ELR (cell line): ENCODE data around the gene IFNAR1.
"Not testable (repeated sequence)": the region's sequence is repeated elsewhere in the genome, so short reads cannot be mapped to it uniquely, and the experiment has no call there.

Experiments used
- DNase-seq: peaks from one replicate; pipeline ENCODE4 v3.0.0-alpha.2; 2015; ENCODE audit warnings: low read depth

Gene IFNAR1

DNA sequence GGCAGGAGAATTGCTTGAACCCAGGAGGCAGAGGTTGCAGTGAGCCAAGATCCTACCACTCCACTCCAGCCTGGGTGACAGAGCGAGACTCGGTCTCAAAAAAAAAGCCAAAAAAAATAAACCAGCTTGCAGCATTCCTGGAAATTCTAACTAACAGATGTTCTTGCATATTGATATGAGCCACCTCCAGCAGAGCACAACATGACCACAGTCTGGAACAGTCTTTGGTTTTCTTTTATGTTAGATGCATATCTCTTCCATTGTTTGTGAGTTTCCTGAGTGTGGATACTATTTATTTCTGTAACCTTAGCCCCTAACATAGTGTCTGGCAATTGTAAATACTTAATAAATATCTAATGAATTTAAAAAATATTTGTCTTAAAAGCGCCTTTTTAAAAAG, 23.9 kb downstream of the IFNAR1 start:
- no peak for DNase-seq

DNA sequence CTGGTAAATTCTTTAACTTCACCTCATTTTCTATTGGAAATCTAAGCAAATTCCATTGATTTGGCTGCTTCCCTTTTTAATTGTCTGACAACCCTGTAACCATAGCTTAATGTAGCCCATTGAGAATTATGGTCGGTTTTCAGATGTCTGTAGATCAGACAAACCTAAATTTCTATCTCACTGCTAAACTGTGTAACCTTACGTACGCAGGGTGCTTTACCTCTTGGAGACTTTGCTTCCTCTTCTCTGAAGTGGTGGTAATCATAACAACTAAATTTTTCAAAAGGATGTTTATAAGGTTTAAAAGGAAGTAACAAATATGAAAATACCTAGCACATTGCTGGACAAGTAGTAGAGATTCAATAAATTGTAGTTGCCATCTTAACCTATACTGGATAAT, 25.9 kb downstream of the IFNAR1 start:
- no peak for DNase-seq

DNA sequence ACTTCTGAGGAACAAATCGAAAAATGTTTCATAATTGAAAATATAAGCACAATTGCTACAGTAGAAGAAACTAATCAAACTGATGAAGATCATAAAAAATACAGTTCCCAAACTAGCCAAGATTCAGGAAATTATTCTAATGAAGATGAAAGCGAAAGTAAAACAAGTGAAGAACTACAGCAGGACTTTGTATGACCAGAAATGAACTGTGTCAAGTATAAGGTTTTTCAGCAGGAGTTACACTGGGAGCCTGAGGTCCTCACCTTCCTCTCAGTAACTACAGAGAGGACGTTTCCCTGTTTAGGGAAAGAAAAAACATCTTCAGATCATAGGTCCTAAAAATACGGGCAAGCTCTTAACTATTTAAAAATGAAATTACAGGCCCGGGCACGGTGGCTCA, 30.6 kb downstream of the IFNAR1 start:
- no peak for DNase-seq

DNA sequence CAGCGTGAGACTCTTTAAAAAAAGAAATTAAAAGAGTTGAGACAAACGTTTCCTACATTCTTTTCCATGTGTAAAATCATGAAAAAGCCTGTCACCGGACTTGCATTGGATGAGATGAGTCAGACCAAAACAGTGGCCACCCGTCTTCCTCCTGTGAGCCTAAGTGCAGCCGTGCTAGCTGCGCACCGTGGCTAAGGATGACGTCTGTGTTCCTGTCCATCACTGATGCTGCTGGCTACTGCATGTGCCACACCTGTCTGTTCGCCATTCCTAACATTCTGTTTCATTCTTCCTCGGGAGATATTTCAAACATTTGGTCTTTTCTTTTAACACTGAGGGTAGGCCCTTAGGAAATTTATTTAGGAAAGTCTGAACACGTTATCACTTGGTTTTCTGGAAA, 31.2 kb downstream of the IFNAR1 start:
- DNase-seq, result no peak

DNA sequence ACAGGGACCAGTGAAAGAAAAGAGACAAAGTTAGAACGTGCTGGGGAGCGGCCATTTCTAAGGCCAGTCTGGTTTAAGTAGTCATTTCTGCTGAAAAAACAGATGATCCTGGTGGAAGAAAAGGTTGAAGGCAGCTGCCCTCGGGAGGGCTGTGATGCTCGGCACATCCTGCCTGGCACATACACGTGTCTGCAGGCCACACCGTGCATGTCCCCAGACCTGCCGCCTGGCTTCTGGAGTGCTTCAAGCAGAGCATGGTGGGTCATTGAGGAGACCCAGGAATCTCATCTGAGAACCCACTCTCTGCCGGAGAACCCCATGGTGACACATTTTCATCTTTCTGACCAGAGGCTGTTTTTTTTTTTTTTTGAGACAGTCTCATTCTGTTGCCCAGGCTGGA, 32.4 kb downstream of the IFNAR1 start:
- DNase-seq, result no peak

DNA sequence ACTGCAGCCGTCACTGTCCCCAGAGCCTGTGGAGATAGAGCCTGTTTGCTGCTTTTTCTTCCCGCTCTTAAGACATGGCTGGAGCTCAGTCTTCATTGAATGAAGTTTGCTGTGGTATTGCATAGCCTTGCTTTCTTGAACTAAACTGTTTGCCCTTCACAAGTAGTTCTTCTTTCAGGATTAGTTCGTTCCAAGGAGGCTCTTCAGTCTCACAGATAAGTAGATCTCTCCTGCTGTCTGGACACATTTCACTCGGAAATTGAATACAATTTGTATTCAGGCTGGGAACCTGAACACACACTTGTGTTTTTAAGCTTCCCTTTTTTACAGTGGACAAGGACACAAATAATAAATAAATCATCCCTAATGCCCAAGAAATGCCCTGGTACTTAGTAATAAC, 34.7 kb downstream of the IFNAR1 start:
- no peak for DNase-seq

DNA sequence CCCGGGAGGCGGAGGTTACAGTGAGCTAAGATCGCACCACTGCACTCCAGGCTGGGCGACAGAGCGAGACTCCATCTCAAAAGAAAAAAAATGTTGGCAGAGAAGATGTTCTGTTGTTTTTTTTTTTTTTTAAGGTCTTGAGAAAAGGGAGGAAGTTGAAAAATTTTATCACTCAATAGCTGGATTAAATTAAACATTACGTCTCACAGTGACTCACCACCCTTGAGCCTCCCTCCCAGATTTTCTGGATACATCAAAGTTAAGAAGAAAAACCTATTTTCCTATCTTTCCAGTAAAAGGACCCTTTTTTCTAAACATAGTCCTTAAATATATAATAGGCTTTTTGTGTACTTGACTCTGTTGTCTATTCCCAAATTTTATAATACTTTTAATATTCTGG, 35.5 kb downstream of the IFNAR1 start:
- DNase-seq, result peak; percentile 37

DNA sequence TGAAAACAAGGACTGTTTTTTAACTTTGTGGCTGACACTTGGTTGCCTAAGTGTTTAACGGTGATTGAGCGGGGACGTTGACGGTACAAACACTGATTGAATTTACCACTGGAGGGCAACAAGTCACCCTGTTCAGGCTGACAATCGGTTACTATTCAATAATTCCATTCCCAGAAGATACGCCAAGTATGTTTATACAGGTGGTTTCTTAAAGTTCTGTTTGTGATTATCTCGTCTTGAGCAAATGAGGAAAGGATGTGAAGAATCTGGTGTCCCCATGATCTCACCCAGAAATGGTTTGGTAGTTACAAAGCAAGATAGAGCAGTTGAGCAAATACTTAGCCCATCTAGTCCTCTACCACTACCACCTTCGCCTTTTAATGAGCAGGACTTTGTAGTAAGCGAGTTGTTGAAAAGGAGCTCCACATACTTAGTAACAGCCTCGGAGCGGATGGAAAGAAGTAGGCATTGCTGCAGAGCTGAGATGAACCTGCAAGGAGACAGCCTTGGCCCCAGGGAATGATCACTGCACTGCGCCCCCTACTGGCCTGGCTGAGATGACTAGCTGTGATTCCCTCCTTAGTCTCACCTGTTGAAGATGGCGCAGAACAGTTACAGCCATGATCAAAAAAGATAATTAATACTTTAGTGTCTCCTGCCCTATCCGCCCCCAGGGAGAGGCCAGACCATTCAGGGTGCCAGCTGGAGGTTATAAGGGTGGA, 36.3 kb downstream of the IFNAR1 start:
- DNase-seq, result peak; percentile 72

DNA sequence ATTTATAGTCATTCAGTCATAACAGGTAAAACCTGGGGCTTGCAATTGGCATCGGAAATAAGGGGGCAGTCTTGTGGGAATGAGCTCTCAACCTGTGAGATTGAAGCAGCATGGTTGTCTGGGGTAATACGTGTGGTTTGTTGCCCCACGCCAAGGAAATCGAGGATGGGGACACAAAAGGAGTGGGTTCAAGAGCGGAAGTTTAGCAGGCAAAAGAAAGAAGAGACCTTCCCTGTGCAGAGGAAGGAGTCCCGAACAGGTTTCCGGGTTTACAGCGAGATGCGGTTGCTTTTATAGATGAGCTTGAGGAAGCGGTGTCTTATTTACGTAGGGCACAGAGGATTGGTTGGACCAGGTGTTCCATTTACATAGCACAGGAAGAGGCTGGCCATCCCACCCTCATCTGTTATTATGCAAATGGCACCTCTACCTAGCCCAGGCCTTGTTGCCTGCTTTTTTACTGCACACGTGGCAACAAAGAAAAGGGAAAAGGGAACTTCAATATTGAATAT, 37.3 kb downstream of the IFNAR1 start:
- DNase-seq, result no peak

DNA sequence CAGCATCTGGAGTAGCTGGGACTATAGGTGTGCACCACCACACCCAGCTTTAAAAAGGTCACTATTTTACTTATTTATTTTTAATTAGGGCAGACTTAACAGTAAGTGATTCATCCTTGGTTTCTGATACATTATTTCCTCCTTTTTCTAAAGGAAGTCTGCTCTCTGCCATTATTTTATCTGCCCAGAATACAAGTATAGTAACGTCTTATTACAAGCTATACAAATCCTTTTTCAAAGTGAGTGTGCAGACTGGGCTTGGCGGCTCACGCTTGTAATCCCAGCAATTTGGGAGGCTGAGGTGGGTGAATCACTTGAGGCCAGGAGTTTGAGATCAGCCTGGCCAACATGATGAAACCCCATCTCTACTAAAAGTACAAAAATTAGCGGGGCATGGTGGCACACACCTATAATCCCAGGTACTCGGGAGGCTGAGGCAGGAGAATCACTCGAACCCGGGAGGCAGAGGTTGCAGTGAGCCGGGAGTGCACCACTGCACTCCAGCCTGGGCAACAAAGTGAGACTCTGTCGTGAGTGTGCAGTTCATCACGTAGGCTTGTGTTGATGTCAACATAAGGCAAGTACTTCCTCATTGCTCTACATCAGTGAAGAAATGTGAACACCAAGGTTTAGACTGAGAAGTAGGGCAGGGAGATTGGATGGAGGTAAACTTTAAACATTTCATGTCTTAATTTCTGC, 39.3 kb downstream of the IFNAR1 start:
- not testable (repeated sequence) for DNase-seq

DNA sequence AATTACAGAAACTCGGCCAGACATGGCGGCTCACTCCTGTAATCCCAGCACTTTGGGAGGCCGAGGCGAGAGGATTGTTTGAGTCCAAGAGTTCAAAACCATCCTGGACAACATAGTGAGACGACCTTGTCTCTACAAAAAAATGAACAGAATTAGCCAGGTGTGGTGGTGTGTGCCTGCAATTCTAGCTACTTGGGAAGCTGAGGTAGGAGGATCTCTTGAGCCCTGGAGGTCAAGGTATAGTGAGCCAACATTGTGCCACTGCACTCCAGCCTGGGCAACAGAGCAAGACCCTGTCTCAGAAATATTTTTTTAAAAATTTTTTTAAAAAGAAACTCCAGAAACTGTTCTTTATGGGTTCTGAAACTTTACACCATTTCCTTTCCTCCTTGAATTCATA, 40.1 kb downstream of the IFNAR1 start:
- DNase-seq, result no peak

DNA sequence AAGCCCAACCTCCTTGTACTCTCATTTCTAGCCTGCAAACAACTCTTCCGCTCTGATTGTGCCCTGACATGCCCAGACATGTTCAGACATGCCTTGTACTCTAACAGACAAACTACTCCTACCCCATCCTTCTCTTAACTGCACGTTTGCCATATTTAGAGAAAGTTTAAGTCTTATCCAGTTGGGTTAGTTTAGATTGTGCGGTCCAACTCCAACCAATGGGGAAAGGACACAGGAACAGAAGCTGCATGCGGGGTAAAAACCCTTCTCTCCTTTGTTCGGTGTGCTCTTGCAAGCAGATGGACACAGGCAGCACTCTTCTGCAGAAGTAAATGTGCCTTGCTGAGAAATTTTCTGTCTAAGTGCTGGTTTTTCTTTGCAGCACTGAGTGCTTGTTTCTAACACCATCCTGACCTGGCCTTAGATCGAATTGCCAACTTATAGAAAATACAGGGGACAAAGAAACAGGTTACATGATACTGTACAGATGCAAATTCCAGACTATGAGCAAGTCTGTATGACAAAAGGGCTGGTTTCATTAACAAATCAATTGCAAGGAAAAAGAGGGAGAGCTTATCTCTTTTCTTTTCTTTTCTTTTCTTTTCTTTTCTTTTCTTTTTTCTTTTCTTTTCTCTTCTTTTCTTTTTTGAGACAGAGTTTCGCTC, 42.7 kb downstream of the IFNAR1 start:
- DNase-seq, result no peak

DNA sequence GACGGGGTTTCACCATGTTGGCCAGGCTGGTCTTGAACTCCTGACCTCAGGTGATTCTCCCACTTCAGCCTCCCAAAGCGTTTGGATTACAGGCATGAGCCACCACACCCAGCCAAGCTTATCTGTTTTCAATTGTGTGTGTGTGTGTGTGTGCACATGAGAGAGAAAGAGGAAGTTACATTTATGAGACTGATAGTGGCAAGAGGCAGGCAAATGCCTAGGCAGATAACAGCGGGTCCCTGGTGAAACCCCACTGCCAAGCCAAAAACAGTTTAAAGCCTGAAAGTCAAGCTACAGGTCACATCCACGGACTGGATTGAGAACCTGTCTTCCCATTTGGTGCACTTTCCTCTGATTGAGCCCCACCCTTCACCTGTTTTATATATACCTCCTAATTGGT, 43.4 kb downstream of the IFNAR1 start:
- DNase-seq, result no peak

DNA sequence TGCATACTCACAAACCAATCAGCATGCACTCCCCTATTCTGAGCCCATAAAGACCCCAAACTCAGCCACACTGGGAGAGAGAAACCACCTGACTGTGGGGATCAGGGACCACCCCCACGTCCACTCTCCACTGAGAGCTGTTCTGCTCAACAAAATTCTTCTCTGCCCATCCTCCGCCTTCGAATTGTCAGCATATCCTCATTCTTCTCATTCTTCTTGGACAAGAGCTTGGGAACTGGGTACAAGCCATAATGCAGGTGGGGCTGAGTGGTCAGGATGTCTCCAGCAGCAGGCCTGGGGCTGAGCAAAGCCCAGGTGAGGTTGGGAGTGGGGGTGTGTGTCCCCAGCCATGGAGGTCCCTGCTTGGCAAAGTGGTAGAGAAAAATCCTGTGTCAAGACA, 43.8 kb downstream of the IFNAR1 start:
- no peak for DNase-seq

DNA sequence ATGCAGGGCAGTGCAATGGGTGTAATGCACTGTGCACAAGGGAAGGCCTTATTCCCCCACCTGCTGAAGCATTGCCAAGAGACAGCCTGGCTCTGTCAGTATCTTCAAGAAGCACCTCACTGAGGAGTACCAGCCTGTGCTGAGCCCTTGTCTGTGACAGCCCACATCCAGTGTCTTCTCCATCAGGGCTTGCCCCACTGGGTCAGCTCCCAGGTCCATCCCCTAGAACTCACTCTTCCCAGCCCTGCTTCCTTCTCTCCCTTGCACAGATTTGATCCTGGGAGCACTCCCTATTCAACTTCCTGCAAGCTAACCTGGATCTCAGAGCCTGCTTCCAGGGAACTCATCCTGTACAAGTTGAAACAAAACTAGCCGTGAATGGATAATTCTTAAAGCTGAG, 44.8 kb downstream of the IFNAR1 start:
- no peak for DNase-seq

DNA sequence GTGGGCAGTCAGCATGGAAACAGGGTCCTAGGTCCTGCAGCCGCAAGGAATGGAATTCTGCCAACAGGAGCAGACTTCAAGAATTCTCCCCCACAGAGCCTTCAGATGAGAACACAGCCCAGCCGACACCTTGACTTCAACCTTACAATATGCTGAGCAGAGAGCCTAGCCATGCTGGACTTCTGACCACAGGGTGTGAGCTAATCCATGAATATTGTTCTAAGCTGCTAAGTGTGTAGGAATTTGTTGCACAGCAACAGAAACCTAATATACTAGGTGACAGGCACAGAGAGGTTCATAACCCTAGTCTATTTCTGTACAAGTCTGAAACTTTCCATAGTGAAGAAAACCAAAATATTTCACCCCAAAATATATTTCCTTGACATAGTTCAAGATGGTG, 45.5 kb downstream of the IFNAR1 start:
- no peak for DNase-seq

DNA sequence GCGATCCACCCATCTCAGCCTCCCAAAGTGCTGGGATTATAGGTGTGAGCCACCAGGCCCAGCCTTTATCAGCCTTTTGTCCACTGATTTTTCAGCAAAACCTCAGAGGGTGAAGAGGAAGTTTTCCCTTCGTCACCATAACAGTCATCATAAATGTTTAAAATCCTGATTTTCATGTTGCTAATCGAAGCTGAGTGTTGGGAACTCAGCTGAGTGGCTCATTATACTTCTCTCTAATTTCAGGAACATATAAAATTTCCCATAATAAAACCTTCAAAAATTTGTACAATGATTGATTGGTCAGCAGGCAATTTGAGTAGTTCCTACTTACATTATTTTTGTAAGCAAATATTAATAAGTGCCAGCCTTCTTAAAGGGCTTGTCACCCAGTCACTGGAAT, 46.6 kb downstream of the IFNAR1 start:
- no peak for DNase-seq

DNA sequence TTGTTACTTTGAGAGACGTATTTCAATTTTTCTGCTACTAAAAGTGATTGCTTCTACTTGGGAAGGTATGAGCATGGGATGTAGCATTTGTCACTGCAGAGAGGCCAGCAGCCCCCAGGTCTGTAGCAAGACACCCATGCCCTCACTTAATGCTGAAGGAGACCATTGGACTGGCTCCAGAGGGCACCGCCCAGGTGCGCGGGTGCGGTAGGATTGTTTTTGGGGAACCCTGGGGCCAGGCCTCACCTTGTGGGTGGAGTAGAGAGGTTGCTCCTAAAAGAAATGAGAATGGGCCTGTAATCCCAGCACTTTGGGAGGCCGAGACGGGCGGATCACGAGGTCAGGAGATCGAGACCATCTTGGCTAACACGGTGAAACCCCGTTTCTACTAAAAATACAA, 47.8 kb downstream of the IFNAR1 start:
- no peak for DNase-seq

DNA sequence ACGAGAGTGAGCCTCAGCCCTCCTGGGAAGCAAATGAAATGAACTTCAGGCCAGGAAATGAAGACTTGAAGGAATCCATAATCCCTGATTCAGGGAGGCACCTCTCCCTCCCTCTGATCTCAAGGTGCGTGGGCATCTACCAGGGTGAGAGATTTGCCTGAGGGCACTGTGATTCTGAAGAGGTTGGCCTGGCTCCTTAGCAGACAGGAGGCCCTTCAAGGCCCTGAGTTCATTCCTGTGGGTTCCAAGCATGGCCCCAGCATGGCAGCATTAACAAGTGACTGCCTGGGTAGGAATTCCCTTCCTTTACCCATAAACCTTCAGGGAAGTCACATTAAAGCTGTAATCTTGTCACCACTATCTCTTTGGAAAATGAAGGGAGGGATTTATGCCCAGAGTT, 48.7 kb downstream of the IFNAR1 start:
- peak; percentile 17 for DNase-seq

DNA sequence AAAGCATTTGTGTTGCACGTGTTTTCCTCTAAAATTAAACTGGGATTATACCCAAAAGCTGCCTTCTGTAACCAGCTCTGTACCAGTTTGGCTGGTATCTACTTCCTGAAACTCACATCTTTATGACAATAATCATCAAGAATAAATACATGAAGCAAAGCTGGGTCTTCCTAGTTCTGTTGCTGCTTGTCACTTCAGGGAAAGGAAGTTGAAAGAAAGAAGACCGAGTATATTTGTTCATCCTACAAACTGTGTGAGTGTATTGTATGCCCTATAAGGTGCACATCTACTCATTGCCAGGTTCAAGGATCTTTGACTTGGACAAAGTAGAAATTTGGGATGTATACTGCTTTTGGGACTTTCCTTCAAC, 49.3 kb downstream of the IFNAR1 start:
- no peak for DNase-seq

DNA sequence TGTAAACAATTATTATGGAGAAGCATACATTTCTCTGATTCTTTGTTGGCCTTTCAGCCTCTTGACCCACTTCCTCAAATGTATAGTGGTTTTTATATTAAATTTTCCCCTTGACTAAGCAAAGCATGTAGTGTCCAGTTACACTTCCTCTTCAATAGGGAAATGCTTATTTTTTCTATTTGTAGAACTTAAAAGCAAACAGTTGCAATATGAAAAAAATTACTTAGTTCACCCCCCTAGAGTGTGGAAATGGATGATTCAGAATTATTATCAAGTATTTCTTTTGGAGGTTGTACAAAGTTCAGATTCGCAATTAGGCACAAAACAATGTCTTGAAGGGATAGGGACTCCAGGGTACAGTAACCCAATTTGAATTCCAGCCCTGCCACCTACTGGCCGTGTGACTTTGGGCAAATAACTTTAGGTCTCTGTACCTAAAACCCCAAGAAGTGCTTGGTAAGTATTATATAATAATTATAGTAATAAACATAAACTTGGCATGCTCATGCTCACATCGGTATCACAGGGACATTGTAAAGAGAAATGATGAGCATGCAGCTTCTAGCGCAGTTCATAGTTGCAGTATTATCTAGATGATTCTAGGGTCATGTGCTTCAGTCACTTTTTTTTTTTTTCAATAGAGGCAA, 49.8 kb downstream of the IFNAR1 start:
- DNase-seq, result peak; percentile 53

DNA sequence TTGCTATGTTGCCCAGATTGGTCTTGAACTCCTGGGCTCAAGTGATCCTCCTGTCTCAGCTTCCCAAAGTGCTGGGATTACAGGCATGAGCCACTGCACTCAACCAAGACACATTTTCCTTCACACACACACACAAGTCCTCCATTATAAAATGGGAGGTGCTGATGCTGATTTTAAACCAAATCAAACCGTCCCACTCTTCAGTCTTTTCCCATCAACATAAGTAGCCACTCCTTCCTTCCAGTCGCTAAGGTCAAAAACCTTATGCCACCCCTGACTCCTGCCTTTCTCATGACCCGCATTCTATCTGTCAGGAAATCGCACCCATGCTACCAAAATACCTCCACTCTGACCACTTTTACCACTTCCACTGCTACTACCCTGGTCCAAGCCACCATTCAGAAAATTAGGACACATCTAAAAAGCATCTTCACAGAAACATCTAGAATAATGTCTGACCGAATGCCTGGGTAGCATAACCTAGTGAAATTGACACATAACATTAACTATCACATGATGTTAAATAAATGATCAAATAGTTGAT, 50.4 kb downstream of the IFNAR1 start:
- DNase-seq, result no peak
